ENCODE results near the gene FOXP1.

GRCh38 chr3:71016178-71016845, 567.2 kb downstream of the FOXP1 start:
- TF ChIP-seq POLR2A (IDR thresholded peaks at IDR 0.05) (no peak), CTCF (IDR thresholded peaks at IDR 0.05) (no peak)

Measured in uterus (tissue), 2 donors.